Measurements from ENCODE around the gene STK25. TPM values are rescaled to one million over a fixed set of nuclear protein-coding genes. Genes with fewer than 3 reads are reported as not detected.
"Not testable (repeated sequence)": the region's sequence is repeated elsewhere in the genome, so short reads cannot be mapped to it uniquely, and the experiment has no call there.

STK25 gene
- total RNA-seq, 1 donor from 2014 or later, result 198 TPM

DNA sequence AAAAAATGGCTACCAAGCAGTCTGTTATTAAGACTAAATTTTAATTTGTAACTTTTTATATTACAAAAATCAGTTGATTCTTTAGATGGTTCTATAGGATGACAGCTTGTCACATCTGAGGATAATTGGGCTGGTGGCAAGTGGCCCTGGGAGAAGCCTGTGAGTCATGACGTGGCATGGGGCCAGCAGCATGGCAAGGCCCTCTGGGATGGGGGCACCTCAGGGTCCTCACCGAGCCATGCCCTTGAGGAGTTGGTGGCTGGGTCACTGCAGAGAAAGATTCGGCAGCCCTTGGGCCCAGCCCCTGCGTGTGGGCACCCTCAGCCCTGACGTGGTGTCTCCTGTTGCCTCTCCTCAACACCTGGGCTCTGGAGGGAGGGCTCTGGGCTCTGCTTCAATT, 49.7 kb downstream of the STK25 start:
- no peaks in the 10 kb centered on the region for H3K4me1 Mint-ChIP-seq (ENCODE audit: unreplicated experiment)
- H3K27me3 Mint-ChIP-seq, result no peaks in the 10 kb centered on the region
- TF ChIP-seq, protein P1, sequence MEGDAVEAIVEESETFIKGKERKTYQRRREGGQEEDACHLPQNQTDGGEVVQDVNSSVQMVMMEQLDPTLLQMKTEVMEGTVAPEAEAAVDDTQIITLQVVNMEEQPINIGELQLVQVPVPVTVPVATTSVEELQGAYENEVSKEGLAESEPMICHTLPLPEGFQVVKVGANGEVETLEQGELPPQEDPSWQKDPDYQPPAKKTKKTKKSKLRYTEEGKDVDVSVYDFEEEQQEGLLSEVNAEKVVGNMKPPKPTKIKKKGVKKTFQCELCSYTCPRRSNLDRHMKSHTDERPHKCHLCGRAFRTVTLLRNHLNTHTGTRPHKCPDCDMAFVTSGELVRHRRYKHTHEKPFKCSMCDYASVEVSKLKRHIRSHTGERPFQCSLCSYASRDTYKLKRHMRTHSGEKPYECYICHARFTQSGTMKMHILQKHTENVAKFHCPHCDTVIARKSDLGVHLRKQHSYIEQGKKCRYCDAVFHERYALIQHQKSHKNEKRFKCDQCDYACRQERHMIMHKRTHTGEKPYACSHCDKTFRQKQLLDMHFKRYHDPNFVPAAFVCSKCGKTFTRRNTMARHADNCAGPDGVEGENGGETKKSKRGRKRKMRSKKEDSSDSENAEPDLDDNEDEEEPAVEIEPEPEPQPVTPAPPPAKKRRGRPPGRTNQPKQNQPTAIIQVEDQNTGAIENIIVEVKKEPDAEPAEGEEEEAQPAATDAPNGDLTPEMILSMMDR (conservative IDR thresholded peaks at IDR 0.05), result no peak
- H3K27ac Mint-ChIP-seq, result no peak overlapping the region
- DNase-seq (ENCODE audit: extremely low spot score, unreplicated experiment), result no peak
- H3K9me3 Mint-ChIP-seq, result no peaks in the 10 kb centered on the region
- H3K4me3 Mint-ChIP-seq, result no peak overlapping the region
- H3K36me3 Mint-ChIP-seq, result no peaks in the 10 kb centered on the region

DNA sequence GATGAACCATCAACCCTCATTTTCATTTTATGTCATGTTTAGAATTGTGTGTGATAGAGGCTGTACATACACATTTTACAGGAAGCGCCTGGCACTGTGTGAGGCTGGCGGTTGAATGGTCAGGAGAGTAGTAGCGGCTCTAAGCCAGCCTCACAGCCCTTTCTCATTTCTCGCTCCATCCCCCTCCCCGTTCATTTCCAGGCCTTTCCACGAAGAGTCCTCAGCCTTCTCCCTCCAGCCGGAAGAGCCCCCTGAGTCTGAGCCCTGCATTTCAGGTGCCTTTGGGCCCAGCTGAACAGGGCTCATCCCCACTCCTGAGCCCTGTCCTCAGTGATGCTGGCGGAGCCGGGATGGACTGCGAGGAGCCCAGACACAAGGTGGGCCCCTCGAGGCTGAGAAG, 51.8 kb downstream of the STK25 start:
- no peaks in the 10 kb centered on the region for H3K27me3 Mint-ChIP-seq
- DNase-seq (ENCODE audit: extremely low spot score, unreplicated experiment), result no peak
- no peaks in the 10 kb centered on the region for H3K36me3 Mint-ChIP-seq
- TF ChIP-seq, protein P1 (conservative IDR thresholded peaks at IDR 0.05), result no peak
- H3K27ac Mint-ChIP-seq, result no peak overlapping the region
- H3K4me1 Mint-ChIP-seq (ENCODE audit: unreplicated experiment), result no peaks in the 10 kb centered on the region
- no peak overlapping the region for H3K4me3 Mint-ChIP-seq
- no peaks in the 10 kb centered on the region for H3K9me3 Mint-ChIP-seq

DNA sequence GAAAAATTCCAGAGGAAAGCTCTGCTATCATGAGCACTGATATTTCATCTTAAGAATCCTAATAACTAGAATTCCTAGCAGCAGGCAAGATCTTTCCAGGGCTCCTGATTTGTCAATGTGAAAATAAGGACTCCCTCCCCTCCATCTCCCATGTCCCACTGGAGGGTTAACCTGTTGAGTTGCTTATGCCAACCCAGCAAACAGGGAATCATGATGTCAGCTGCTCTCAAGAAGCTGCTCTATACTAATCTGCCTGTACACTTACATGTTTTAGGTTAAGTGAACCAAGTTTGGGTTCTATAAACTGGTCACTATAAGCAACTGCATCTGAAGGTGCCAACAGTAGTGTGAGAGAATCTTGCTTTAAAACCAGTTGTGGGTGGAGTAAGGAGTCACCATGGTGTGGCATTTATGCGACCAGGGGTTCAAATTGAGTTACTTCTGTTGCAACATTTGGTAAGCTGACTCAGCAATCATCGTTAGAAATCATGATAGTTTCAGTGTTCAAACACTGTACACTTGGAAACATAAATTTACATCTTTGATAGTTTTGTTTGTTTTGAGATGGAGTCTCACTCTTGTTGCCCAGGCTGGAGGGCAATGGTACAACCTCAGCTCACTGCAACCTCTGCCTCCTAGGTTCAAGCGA, 53.4 kb downstream of the STK25 start:
- H3K27me3 Mint-ChIP-seq, result no peaks in the 10 kb centered on the region
- H3K4me1 Mint-ChIP-seq (ENCODE audit: unreplicated experiment), result no peaks in the 10 kb centered on the region
- no peak overlapping the region for H3K4me3 Mint-ChIP-seq
- no peak overlapping the region for H3K27ac Mint-ChIP-seq
- H3K36me3 Mint-ChIP-seq, result no peaks in the 10 kb centered on the region
- TF ChIP-seq, protein P1 (conservative IDR thresholded peaks at IDR 0.05), result no peak
- no peaks in the 10 kb centered on the region for H3K9me3 Mint-ChIP-seq
- no peak for DNase-seq (ENCODE audit: extremely low spot score, unreplicated experiment)

DNA sequence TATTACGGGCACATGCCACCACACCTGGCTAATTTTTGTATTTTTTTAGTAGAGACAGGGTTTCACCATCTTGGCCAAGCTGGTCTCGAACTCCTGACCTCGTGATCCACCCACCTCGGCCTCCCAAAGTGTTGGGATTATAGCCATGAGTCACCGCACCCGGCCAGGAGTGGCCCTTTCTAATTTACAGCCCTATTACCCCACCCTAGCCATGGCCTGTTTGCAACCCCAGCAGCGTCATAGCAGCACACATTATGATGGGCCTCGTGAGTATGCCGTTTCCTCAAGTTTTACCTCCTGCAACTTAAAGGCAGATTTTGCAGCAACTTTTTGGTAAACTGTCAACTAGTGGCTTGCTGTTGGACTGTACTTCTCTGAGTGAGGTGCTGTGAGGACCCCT, 54.5 kb downstream of the STK25 start:
- H3K27ac Mint-ChIP-seq; H3K4me1 Mint-ChIP-seq (ENCODE audit: unreplicated experiment); DNase-seq (ENCODE audit: extremely low spot score, unreplicated experiment); H3K27me3 Mint-ChIP-seq; H3K36me3 Mint-ChIP-seq; H3K9me3 Mint-ChIP-seq; H3K4me3 Mint-ChIP-seq: not testable (repeated sequence)

DNA sequence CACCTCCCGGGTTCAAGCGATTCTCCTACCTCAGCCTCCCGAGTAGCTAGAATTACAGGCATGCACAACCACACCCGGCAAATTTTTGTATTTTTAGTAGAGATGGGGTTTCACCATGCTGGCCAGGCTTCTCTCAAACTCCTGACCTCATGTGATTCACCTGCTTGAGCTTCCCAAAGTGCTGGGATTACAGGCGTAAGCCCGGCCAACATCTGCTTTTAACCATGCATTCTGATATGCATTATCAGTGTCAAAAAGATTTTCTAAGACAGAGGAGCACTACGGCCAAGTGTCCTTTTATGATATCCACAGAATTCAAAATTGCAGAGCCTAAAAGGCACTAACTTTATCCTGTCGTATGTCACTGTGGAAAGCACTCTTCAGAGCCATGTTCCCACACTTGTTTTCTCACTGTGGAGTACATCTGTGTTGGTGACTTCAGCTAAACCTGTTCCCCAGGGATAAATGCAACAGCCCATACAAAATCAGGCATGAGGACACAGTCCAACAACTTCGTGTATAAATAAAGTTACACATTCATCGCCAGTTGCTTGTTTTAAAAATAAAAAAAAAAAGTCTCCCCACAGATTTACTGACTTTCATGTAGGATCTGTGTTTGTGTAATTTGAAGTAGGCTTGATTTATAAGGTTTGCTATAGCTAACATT, 56.4 kb downstream of the STK25 start:
- Mint-ChIP-seq H3K4me1 (ENCODE audit: unreplicated experiment) (no peaks in the 10 kb centered on the region), H3K36me3 (peaks cover 4% of the 10 kb centered on the region), H3K4me3 (no peak overlapping the region), H3K9me3 (no peaks in the 10 kb centered on the region), H3K27me3 (no peaks in the 10 kb centered on the region), H3K27ac (no peak overlapping the region)
- TF ChIP-seq, protein P1 (conservative IDR thresholded peaks at IDR 0.05), result no peak
- DNase-seq (ENCODE audit: extremely low spot score, unreplicated experiment), result no peak

DNA sequence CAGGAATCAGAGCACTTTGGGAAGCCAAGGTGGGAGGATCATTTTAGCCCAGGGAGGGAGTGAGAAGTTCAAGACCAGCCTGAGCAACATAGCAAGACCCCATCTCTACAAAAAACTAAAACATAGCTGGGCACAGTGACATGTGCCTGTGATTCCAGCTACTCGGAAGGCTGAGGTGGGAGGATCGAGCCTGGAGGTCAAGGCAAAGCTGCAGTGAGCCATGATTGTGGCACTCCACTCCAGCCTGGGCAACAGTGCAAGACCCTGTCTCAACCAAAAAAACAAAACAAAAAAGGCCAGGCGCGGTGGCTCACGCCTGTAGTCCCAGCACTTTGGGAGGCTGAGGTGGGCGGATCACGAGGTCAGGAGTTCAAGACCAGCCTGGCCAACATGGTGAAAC, 58.3 kb downstream of the STK25 start:
- not testable (repeated sequence) for H3K27me3 Mint-ChIP-seq; H3K9me3 Mint-ChIP-seq; H3K4me3 Mint-ChIP-seq; H3K4me1 Mint-ChIP-seq (ENCODE audit: unreplicated experiment); DNase-seq (ENCODE audit: extremely low spot score, unreplicated experiment); H3K27ac Mint-ChIP-seq; H3K36me3 Mint-ChIP-seq

All from type B pancreatic cell (in vitro differentiated cells).